ENCODE data around the gene ANKRD36.

DNA sequence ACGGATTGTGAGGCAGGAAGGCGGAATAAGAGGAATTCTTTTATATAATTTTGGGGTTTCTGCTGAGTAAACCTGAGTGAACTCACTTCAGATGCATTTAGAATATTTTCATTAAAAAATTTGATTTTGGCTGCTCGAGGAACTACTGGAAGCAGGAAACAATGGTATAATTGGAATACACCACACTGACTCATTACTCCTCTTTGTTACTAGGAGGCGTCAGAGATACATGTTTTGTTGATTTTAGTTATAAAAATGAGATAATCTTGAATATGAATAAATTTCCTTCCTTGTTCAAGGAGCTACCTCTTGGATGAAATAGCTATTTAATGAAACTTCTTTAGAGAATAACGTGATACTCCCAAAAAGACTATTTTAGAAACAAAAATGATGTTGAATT lies 97.4 kb downstream of the ANKRD36 start:
- no peak for TF ChIP-seq NFYA (IDR thresholded peaks at IDR 0.05; ENCODE audit: borderline replicate concordance, low read depth, low read length)
- TF ChIP-seq, protein P1, sequence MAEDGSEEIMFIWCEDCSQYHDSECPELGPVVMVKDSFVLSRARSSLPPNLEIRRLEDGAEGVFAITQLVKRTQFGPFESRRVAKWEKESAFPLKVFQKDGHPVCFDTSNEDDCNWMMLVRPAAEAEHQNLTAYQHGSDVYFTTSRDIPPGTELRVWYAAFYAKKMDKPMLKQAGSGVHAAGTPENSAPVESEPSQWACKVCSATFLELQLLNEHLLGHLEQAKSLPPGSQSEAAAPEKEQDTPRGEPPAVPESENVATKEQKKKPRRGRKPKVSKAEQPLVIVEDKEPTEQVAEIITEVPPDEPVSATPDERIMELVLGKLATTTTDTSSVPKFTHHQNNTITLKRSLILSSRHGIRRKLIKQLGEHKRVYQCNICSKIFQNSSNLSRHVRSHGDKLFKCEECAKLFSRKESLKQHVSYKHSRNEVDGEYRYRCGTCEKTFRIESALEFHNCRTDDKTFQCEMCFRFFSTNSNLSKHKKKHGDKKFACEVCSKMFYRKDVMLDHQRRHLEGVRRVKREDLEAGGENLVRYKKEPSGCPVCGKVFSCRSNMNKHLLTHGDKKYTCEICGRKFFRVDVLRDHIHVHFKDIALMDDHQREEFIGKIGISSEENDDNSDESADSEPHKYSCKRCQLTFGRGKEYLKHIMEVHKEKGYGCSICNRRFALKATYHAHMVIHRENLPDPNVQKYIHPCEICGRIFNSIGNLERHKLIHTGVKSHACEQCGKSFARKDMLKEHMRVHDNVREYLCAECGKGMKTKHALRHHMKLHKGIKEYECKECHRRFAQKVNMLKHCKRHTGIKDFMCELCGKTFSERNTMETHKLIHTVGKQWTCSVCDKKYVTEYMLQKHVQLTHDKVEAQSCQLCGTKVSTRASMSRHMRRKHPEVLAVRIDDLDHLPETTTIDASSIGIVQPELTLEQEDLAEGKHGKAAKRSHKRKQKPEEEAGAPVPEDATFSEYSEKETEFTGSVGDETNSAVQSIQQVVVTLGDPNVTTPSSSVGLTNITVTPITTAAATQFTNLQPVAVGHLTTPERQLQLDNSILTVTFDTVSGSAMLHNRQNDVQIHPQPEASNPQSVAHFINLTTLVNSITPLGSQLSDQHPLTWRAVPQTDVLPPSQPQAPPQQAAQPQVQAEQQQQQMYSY (CRISPR knock-in tag; IDR thresholded peaks at IDR 0.05): no peak
- no peak for TF ChIP-seq TARDBP (IDR thresholded peaks at IDR 0.05; ENCODE audit: borderline replicate concordance)
- TF ChIP-seq SREBF1 (IDR thresholded peaks at IDR 0.05; ENCODE audit: low read length): no peak
- no peak for TF ChIP-seq SMC3 (IDR thresholded peaks at IDR 0.05; ENCODE audit: borderline replicate concordance, low read length)
- TF ChIP-seq ETV6 (conservative IDR thresholded peaks at IDR 0.05 in 1 of 2, IDR thresholded peaks at IDR 0.05 in 1 of 2; ENCODE audit: borderline replicate concordance in 1 of 2, low read depth in 1 of 2): no peak
- TF ChIP-seq, protein P2, sequence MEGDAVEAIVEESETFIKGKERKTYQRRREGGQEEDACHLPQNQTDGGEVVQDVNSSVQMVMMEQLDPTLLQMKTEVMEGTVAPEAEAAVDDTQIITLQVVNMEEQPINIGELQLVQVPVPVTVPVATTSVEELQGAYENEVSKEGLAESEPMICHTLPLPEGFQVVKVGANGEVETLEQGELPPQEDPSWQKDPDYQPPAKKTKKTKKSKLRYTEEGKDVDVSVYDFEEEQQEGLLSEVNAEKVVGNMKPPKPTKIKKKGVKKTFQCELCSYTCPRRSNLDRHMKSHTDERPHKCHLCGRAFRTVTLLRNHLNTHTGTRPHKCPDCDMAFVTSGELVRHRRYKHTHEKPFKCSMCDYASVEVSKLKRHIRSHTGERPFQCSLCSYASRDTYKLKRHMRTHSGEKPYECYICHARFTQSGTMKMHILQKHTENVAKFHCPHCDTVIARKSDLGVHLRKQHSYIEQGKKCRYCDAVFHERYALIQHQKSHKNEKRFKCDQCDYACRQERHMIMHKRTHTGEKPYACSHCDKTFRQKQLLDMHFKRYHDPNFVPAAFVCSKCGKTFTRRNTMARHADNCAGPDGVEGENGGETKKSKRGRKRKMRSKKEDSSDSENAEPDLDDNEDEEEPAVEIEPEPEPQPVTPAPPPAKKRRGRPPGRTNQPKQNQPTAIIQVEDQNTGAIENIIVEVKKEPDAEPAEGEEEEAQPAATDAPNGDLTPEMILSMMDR (IDR thresholded peaks at IDR 0.05 in 2 of 3, conservative IDR thresholded peaks at IDR 0.05 in 1 of 3; ENCODE audit: control insufficient read depth in 2 of 3, extremely low read depth in 1 of 3, insufficient read depth in 1 of 3, low read depth in 3 of 3, low read length in 3 of 3): no peak
